Embryonic facial prominence (tissue), 1 donor: Measurements from ENCODE around the gene CRPPA.
"Not testable (repeated sequence)": the region's sequence is repeated elsewhere in the genome, so short reads cannot be mapped to it uniquely, and the experiment has no call there.

Experiments used
- DNase-seq: peaks from one replicate; pipeline ENCODE4 v3.0.0-alpha.2; 2016; ENCODE audit errors: extremely low spot score

Gene CRPPA

DNA sequence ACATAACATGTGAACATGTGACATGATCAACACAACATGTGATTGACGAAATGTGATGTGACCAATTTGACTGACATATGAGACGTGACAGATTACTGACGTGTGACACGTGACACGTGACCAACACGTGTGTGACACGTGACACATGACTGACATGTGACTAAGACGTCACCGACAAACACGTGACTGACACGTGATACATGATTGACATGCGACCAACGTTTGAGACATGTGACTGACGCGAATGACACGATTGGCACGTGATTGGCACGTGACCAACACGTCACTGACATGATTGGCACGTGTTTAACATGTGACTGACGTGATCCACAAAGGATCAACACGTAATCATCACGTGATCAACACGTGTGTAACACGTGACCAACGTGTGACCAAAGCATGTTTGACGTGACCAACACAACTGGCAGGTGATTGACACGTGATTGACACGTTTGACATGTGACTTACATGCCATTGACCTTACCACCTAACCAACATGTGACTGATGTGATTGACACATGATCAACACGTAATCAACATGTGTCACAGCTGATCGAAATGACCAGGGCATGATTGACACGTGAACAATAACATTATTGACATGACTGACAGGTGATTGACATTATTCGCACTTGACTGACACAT is 23.7 kb downstream of the CRPPA start:
- no peak for DNase-seq

DNA sequence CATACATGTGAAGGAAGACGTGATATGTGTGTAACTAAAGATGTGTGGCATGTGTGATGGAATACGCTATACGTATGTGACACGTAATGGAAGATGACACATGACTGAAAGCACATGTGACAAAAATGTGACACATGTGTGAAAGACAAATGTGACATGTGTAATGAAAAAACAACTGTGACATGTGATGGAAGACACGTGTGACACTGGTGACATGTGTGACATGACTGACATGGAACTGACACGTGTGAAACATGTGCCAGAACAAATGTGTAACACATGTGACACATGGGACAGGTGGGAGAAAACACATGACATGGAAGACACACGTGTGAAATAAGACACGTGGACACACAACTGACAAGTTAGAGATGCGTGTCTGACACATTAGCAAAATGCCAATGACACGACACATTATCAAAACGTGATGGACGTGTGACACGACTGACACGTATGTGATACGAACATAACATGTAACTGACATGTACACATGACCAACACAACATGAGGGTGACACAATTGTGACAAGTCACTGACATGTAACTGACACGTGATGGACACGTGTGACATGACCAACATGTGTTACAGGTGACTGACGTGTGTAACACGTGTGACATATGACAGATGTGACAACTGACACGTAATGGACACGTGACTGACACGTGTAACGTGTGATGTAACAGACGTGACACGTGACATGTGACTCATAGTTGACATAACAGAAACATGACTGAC is 24.4 kb downstream of the CRPPA start:
- no peak for DNase-seq

DNA sequence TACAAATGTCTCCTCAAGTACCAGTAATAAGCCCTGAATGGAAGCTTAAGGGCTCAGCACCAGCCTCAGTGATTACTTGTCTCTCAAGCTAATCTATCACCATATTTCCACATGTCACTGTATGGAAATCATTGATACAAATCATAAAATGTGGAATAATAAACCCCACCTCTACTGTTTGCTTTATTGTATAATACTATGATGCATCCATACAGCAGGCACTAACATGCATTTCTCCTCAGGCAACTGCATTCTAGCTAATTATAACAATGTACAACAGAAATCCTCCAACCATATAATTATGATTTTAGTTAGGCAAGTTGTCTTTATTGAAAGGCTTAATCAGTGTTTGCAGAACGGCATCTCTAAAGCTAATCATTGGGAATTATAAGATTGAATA is 26.2 kb downstream of the CRPPA start:
- DNase-seq: no peak

DNA sequence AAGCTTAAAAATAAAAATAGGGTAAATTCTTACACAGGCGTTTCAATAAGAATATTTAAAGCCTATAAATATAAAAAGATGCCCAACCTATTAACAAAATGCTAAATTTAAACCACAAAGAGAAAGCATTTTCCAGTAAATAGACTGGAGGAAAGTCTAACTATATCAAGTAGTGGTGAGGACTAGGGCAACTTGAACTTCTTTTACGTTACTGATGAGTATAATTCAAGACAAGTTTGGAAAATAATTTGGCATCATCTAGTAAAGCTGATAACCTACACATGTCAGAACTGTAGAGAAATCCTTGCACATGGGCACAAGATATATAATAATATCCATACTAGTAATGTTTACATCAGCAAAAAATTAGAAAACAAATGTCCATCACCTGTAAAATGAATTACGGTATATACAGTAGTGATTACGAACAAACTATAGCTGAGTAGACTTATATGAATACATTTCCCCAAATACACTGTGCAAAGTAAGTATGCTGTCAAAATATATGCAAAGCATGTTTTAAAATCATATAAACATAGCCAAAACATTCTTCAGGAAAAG is 27.4 kb downstream of the CRPPA start:
- no peak for DNase-seq

DNA sequence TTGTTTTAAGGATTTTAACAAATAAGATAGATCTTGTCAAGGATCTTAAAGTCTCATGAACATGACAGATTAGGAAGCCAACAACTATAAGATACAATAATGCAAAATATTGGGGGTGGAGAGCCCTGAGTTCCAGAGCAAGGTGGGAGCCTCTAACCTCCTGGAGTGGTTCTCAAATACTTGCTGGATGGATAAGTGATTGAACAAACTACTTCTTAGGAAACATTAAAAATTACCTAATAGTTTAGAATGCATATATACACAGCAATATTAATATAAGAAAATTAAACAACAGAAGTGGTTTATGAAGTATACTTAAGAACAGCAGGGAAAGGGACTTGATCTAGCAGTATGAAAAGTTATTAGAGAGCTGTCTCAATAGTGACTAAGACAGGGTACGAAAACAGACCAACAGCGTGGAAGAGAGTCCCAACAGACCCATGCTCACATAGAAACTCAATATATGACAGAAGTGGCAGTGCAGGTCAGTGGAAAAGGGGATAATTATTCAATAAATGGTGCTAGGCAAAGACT is 28.3 kb downstream of the CRPPA start:
- no peak for DNase-seq

DNA sequence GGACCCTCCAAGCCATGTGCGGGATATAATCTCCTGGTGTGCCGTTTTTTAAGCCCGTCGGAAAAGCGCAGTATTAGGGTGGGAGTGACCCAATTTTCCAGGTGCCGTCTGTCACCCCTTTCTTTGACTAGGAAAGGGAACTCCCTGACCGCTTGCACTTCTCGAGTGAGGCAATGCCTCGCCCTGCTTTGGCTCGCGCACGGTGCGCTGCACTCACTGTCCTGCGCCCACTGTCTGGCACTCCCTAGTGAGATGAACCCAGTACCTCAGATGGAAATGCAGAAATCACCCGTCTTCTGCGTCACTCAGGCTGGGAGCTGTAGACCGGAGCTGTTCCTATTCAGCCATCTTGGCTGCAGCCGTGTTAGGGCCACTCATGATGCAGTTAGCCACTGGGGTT is 37.6 kb downstream of the CRPPA start:
- DNase-seq: not testable (repeated sequence)

DNA sequence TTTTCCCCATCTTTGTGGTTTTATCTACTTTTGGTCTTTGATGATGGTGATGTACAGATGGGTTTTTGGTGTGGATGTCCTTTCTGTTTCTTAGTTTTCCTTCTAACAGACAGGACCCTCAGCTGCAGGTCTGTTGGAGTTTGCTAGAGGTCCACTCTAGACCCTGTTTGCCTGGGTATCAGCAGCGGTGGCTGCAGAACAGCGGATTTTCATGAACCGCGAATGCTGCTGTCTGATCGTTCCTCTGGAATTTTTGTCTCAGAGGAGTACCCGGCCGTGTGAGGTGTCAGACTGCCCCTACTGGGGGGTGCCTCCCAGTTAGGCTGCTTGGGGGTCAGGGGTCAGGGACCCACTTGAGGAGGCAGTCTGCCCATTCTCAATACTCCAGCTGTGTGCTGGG is 38.2 kb downstream of the CRPPA start:
- DNase-seq: not testable (repeated sequence)
